NCI-H146 (cell line): ENCODE measurements around the gene DCHS2.

ENCODE experiments used
- DNase-seq: peaks from one replicate; lab custom pipeline; 2025; lab: John Stamatoyannopoulos, UW

DCHS2 gene

DNA sequence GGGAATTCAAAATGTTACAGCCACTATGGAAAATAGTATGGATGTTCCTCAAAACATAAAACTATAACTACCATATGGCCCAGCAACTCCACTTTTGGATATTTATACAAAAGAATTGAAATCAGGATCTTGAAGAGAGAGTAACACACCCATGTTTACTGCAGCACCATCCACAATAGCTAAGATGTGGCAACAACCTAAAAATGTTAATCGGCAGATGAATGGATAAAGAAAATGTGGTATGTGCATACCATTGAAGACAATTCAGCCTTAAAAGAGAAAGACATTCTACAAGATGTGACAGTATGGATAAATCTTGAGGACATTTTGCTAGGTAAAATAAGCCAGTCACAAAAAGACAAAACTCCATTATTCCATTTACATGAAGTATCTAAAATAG is 171.9 kb downstream of the DCHS2 start:
- no peak for DNase-seq

DNA sequence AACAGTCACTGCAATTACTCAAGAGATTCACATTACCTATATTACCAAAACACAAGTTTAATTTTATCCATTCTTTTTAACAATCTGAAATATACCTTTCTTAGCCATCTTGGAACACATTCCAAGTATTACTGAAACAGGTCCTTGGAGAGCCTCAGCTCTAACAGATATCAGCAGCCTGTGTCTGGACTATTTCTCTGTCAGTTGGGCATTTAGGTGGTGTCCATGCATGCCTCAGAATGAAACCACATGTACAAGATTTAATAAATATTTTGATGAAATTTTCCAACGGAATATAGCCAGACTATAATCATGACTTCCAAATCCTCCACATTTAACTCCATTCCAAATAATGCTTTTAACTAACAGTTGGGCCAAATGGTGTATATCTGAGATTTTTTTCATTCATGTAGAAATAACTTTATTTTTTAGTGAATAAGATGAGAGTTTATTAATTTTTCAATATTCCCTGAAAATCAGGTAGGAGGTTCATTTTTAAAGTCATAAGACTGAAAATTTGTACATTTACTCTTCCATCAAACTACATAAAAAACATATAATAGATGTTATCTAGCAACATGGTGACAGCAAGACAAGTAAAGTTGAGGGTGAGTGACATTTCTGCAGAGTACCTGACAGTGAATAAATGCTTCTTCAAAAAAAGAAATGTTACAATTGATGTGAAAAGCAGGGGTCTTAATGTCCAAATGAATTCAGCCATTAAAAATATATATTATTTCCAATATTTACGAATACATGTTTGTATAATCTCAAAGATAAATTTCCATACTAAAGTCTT is 174.2 kb downstream of the DCHS2 start:
- DNase-seq = no peak

DNA sequence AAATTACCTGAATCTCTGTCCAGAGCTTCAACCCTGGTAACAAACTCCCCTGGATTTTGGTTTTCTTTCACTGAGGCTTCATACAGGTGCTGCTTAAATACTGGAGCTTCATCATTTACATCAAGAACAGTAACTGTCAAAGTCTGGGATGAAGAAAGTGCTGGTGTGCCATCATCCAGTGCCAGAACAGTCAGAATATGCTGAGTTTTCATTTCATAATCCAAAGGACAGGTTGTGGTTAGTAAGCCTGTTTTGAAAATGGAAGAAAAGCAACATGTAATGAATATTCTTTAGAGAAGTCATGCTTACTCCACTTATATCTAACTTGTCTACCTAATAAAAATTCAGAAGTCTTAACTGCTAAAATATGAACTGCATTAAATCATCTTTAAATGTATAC is 175.9 kb downstream of the DCHS2 start:
- DNase-seq = no peak

DNA sequence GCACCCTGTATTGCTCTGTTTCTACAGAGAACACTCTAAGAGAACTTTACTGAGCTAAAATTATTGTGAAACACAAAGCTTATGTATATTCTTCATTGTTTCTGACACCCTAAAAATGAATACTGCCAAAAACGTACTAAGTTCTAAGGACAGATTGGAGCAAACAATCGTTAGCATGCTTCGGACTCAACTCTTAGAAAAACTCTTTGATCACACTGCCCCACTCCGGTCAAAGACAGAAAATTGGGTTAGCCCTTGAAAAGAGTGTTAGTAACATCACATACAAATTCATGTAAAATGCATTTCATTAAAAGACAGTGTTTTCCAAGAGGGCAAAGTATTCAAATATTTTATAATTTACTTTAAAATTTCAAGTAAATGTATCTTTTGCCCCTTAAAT is 177.4 kb downstream of the DCHS2 start:
- DNase-seq = no peak

DNA sequence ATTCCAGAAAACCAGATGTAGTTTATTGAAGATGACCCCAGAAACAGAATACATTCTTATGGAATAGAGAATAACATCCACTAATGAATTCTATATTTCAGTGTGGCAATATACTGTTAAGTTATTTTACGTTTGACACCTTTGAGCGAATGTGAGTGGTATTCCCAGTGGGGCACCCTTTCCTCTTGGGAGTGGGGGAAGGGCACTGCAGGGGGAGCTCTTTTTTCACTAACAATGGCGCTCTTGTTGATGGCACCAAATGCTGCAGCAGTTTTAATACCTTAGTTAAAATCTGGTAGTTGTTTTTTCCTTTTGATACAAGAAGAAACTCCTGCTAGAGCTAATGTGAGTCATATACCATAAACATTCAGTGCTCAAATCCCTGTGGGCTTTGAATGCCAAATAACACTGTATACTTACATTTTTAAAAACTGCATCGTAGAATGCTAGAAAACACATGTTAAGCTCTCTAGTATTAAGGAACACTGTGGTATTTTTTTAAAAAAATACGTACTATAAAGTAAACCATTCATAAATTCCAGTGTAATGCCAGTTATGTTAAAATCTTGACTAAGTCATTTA is 178.5 kb downstream of the DCHS2 start:
- no peak for DNase-seq

DNA sequence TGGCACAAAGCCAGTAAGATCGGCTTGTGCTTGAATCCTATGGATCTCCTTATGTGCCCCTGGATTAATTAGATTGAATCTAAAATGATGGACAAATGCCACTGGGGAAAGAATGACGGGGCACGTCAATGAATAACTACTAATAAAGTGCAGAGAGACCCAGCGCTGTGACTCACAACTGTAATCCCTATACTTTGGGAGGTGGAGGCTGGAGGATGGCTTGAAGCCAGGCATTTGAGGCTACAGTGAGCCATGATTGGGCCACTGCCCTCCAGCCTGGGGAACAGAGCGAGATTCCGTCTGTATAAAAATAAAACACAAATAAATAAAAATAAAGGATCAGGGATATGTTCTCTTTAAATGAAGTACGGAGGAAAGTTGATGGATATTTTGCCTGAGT is 179.4 kb downstream of the DCHS2 start:
- DNase-seq = no peak

DNA sequence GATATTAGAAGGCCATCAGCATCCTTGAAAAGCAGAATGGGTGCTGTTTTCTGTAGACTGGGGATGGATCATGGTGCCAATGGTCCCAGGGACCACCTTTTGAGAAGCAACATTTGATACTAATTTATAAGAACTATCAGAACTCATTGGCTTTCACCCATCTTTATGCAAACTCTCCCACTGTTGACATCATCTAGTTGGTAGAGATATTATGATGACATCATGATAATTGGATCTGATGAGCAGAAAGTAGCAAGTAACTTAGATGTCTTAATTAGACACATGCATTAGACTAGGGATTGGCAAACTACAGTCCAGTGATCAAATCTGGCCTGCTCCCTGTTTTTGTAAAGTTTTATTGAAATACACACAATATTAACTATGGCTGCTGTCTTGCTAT is 181.0 kb downstream of the DCHS2 start:
- no peak for DNase-seq

DNA sequence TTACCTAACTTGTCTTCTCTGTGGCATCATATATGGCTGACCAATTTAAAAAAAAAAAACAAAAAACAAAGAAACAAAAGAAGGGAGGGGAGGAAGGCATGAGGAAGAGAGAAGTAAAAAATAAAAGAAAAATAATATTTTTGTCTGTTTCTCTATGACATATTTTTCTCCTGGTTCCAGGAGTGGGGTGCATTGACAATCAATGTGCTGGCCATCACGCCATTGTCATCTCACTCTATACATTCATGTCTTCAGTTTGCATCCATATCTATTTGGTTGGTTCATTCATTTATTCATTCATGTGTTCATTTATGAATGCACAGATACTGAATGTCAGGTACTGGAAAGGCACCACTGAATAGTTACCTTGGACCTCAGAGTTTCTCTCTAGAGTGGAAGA is 183.4 kb downstream of the DCHS2 start:
- no peak for DNase-seq

DNA sequence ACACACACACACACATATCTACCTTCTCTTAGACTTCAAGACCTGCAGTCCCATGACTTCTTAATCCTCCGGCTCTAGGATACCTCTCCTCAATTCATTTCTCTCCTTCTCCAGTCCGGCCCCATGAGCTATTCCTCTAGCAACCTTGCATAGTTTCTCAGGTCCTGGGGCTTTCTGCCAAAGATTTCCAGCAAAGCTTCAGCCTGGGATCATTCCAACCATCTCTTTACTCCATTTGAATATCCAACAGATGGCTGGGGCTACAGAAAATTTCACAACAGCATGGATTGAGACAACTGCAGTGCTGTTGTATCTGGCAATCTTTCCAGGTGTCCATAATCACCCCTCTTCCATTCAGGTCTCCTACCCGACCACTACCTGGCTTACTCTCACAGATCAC is 184.1 kb downstream of the DCHS2 start:
- DNase-seq = no peak

DNA sequence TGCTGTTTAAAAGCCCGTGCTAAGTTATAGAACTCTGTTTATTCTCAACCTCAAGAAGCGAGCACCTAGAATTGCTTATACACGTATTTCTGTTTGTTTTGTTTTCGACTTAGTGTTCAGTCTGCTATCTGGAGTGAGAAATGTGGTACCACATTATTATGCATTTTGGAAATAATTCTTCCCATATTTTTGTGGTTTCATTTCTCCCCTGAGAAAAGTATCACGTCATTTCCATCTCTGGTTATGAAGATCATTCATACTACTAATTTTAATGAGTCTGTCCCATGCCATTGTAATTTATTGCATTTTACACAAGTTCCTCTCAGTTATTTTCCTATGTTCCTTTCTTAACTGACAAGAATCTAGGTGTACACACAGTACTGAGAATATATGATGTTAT is 186.0 kb downstream of the DCHS2 start:
- no peak for DNase-seq

DNA sequence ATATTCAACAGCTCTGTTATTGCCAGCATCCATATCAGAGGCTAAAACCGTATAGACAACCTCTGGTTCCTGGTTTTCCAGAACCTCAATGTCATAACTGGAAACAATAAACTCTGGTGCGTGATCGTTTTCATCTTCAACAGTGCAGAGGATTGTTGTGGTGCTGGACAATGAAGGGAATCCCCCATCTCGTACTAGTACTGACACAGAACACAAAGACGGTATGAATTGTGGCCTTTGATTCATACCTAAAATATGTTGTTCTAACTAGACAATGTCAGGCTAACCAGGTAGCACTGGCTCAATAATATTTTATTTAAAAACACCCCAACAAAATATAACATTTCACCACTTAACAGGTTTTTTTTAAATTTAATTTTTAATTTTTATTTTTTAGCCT is 186.9 kb downstream of the DCHS2 start:
- DNase-seq = no peak

DNA sequence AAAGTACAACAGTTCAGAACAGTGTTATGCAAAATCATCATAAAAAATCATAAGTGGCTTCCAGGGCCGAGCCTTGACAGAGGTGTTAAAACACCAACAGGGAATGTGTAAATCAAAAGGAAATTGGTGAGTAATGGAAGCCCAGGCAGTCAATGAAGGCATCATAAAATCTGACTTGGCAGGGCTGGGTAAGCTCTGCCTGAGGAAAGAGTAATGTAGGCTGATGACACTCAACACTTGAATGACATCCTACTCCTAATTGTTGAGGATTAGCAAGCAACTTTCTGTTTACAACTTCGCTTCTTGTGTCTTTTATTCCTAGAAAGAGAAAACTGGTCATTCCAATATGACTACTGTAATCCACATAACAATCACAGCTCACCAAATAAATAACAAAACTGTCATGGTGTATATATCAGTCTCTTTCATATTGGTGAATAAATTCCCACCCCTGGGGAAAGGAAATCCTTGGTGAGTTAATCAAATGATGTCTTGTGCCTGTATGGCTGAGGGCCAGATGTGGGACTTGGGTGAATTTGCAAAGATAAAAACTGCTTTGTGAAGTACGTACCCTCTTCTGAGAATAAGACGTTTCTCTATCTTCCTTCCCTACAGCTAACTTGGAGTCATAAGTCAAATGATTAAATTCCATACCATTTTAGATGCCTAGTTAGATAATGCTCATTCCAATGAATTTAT is 196.8 kb downstream of the DCHS2 start:
- DNase-seq = no peak

DNA sequence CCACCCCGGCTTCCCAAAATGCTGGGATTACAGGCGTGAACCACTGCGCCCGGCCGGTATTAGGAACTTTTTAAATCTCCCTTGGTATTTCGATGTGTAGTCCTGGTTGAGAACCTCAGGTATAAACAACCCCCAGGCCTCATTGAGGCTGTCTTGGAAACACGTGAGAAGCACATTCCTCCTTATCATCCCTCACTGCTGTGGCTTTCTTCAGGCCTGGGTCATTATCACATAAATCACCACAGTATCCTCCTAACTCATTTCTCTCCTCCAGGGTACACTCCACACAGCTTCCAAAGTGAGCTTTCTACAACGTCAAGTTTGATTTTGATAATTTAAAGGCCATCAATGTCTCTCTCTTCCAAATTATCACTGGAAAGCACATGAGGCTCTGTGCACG is 198.2 kb downstream of the DCHS2 start:
- no peak for DNase-seq

DNA sequence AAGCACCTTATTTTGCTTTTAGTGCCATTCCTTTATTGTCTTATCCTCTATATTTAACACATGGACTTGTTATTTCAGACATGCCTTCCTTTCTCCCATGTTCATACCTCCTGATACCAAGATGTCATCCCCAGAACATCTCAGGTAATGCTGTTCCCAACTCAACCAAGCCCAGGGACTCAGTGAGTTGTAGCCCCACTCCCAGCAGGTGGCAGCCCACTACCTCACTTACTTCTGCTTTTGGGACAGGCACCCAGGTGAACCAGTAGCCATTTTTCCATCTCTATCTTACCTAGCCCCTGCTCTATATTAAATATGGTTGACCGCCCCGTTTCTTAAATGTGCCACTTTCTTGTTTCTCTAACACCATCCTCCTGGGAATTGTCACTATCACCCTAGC is 199.0 kb downstream of the DCHS2 start:
- no peak for DNase-seq

DNA sequence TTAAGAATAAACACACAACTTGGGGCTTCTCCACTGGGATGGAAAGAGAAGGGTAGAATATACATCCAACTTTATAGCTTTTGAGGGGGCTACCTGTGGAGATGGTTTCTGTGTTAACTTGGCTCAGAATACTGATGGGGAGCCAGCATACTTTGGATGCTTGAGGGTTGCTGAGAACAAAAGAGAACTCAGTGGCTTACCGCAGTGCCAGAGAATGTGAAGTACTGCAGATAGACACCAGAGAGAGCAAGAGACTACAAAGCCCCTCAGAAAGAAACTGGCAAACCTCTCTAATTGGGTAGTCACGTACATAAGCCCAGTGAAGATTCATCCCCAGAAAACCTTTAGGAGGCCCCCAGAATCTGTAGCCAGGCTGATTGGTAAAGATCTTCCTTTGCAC is 214.4 kb downstream of the DCHS2 start:
- DNase-seq = no peak

DNA sequence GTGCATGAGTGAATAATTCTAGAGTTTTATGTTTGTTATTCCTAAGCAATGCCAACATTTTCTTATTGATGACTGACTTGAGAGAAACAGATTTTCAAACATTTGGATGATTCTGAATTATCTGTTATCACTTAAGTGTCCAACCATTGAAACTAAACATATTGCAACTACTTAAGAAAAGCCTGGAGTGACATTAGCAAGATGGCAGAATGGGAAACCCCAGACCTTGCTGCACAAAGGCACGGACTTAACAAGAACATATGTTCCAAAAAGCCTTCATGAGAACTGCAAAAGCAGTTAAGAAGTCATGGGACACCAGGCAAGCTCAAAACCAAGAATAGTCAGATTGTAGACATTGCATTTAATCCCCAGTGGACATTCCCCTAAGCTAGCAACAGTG is 215.1 kb downstream of the DCHS2 start:
- no peak for DNase-seq

DNA sequence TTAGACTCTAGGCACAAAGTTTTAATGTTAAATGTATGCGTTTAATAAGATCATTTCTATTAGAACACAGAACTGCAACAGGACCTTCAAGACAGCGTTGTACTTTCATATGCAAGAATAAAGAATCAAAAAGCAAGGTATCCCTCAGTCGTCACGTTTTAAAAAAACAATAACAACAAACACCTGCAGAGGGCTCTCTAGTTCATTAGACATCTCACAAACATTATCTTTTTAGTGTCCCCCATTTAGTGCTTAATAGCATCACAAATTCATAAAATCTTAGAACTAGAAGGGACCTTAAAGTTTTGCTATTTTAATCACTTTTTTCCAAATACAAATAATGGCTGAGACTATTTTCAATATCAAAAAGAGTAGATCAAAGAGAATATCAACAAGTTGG is 236.6 kb downstream of the DCHS2 start:
- DNase-seq = no peak

DNA sequence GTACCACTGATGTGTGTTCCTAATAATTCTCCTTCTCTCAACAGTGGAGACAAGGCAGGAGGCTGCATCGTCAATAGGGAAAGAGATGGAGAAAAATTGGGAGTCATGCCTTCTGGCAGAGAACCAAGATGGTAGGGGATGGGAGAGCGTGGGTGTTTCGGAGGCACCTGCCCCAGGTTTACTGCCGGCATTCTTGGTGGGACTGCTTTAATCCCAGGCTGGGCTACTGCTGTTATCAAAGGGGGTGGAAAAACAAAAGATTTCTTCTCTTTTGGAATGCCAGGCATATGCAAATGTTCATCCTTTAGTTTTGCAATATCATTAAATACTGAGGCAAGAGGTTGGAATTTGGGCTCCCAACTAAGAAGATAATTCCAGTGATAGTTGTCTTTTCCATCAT is 257.0 kb downstream of the DCHS2 start:
- DNase-seq = no peak

DNA sequence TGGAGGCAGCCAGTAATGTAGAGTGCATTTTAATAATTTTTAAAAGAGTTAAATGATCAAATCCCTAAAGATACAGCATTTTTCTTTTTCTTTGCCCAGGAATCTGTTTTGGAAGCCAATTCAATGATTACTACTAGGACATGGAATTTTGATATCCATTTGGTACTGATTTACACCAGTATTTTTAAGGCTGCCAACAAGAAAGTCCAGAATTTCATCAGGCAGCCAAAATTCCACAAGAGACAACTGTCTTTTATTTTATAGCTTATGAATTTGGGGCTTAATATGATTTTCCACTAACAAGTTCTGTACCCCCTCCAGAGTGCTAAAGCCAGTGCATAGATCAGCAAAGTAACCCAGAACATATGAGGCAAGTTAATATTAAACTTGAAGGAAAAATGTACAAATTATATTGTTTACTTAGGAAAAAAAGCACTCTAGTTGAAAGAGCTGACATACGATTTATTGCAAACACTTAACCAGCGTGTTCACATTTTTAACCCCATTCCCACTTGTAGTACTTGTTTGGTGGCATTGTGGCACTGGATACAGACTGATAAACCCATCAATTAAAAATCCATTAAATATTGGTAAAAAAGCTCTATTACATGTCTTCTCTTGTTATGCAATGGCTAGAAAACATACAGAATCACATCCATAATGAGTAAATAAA is 259.7 kb downstream of the DCHS2 start:
- no peak for DNase-seq

DNA sequence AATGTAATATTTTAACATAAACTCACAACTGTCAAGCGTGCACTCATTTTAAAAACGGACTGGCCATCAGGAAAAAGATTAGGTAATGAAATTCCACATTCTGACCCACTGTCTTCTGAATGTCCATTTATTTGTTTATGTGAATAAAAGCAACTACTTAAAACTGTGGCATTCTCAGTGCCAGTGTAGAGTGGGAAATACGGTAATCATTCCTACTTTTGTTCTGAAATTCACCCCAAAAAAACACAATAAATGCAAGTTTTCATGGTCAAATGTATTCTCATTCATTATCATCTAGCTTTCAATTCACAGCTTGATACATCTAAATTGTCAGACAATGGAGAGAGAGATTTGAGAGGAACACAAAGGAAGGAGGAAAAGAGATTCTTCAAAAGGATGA is 260.9 kb downstream of the DCHS2 start:
- DNase-seq = no peak

DNA sequence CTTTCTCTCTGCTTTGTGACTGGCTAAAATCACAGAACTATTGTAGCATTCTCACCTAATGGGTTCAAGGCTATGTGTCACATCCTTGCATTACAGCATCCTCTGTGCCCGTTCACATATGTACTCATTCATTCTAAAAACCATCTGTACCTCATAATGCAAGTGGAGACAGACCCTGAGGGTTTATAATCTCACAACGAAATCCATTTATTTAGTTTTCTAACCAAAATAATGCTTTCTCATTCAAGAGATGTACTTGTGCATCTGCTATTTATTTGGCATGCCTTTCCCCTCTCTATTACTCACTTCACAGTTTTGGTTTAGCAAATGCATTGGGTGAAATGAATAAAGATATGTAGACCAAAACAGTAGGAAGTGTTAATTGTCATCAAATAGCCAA is 261.5 kb downstream of the DCHS2 start:
- no peak for DNase-seq

DNA sequence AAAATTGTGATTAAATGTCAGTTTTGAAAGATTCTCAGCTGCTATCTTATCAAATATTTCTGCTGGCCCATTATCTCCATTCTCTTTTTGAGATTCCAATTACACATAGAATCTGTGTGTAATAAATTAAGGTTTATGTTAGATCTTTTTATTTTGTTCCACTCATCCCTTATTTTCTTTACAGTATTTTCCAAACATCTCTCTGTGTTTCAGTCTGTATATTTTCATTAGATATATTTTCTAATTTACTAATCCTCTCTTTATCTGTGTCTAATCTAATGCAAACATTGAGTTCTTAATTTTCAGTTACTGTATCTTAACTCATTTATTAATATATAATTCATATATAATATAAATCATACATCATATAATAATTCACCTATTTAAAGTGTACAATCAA is 268.7 kb downstream of the DCHS2 start:
- no peak for DNase-seq

DNA sequence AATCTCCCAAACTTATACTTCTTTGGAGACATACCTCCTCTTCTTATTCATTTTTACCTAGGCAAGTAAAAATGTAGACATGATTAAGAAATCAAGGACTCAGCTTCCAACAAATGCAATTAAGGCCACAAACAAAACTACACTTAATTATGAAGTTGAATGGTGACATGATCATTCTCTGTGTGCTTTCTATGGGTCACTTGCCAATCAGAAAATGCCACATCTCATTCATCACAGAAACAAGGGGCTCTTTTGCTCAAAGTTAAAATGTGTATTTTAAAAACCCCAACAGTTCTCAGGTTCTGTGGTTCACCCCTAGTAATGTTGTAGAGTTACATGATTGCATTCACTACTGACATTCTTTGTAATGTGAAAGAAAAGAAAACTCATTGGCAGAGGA is 273.5 kb downstream of the DCHS2 start:
- no peak for DNase-seq
